ENCODE measurements around the gene ZNF580. TPM values are rescaled to one million over a fixed set of nuclear protein-coding genes. Genes with fewer than 3 reads are reported as not detected.

The ZNF580 gene
- total and polyA plus RNA-seq, 10 of the 15 experiments (the other 5 are each of a cell fraction or from before 2014, with no cell fraction given): 2.3 to 31.8 (median 10.0) TPM

DNA sequence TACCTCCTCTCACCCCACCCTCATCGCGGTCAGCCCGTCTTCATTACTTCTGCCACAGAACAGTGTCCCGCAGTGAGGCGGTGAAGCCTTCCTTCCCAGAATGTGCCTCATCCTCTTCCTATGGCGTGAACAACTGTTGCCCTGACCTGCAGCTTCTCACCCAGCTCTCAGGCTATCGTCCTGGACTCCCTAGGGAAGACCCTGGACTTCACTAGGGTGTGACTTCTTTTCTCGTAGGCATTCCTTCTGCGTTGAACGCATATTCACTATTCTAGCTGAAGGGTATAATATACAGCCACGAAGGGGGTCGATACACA, 34.4 kb upstream of the ZNF580 start (continued):
- no peak for TF ChIP-seq EP300 (IDR thresholded peaks at IDR 0.05; ENCODE audit: borderline replicate concordance in 1 of 2, control insufficient read depth in 1 of 2, low read depth in 2 of 2, low read length in 2 of 2)

DNA sequence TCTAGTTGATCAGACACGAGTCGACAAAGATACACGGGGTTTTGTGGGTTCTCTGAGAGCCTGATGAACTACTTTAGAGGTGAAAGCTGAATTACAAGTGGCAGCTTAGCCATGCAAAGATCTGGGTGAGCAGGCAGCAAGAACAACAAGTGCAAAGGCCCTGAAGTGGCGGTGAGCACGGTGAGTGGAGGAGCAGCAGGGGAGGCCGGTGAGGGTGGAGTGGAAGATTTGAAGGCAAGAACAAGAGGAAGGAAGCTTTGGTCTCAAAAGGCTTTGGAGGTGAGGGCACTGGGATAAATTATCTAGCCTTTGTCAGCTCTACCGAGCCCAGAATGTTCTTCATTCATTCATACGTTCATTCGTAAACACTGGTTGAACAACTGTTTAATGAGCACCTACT, 34.0 kb upstream of the ZNF580 start:
- no peaks in the 10 kb centered on the region for H3K27me3 ChIP-seq (replicated peaks in 1 of 2; ENCODE audit: control insufficient read depth in 2 of 2, insufficient read depth in 2 of 2, low read length in 1 of 2)
- H3K4me2 ChIP-seq (ENCODE audit: control insufficient read depth, insufficient read depth): peak overlapping the region; percentile 86
- peaks cover 30% of the 10 kb centered on the region for H3K79me2 ChIP-seq (ENCODE audit: control insufficient read depth, insufficient read depth, low read length)
- 62% methylated on average over 9 of the region's 9 CpGs for WGBS (ENCODE audit: insufficient coverage, insufficient replicate concordance, low lambda C conversion rate, missing lambda C conversion rate)
- H3K36me3 ChIP-seq (ENCODE audit: control insufficient read depth in 2 of 2, insufficient read depth in 2 of 2, low read length in 1 of 2): peaks cover 0 to 12% of the 10 kb centered on the region in 2 experiments
- no peak for ATAC-seq
- BruUV-seq (replicated peaks): TSS peak; percentile 51
- no peaks in the 10 kb centered on the region for H4K20me1 ChIP-seq (ENCODE audit: control insufficient read depth, insufficient read depth)
- DNase-seq (ENCODE audit: low read depth, low spot score): no peak
- peaks cover 2% of the 10 kb centered on the region; the same call in 1 of the 3 replicates for H3K9me3 ChIP-seq (replicated peaks; ENCODE audit: control insufficient read depth, insufficient read depth, low read length)
- TF ChIP-seq, protein P1, sequence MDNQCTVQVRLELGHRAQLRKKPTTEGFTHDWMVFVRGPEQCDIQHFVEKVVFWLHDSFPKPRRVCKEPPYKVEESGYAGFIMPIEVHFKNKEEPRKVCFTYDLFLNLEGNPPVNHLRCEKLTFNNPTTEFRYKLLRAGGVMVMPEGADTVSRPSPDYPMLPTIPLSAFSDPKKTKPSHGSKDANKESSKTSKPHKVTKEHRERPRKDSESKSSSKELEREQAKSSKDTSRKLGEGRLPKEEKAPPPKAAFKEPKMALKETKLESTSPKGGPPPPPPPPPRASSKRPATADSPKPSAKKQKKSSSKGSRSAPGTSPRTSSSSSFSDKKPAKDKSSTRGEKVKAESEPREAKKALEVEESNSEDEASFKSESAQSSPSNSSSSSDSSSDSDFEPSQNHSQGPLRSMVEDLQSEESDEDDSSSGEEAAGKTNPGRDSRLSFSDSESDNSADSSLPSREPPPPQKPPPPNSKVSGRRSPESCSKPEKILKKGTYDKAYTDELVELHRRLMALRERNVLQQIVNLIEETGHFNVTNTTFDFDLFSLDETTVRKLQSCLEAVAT (IDR thresholded peaks at IDR 0.05): peak; percentile 82
- no peak for TF ChIP-seq POLR2A (IDR thresholded peaks at IDR 0.05; ENCODE audit: low read depth, low read length)
- TF ChIP-seq, protein P2, sequence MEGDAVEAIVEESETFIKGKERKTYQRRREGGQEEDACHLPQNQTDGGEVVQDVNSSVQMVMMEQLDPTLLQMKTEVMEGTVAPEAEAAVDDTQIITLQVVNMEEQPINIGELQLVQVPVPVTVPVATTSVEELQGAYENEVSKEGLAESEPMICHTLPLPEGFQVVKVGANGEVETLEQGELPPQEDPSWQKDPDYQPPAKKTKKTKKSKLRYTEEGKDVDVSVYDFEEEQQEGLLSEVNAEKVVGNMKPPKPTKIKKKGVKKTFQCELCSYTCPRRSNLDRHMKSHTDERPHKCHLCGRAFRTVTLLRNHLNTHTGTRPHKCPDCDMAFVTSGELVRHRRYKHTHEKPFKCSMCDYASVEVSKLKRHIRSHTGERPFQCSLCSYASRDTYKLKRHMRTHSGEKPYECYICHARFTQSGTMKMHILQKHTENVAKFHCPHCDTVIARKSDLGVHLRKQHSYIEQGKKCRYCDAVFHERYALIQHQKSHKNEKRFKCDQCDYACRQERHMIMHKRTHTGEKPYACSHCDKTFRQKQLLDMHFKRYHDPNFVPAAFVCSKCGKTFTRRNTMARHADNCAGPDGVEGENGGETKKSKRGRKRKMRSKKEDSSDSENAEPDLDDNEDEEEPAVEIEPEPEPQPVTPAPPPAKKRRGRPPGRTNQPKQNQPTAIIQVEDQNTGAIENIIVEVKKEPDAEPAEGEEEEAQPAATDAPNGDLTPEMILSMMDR (IDR thresholded peaks at IDR 0.05 in 2 of 3, conservative IDR thresholded peaks at IDR 0.05 in 1 of 3; ENCODE audit: control insufficient read depth in 2 of 3, extremely low read depth in 1 of 3, insufficient read depth in 1 of 3, low read depth in 3 of 3, low read length in 3 of 3): no peak
- peaks cover 4% of the 10 kb centered on the region; the same call in 1 of the 2 replicates for H3K4me1 ChIP-seq (ENCODE audit: control insufficient read depth, insufficient read depth, low read length)
- RAD21 ChIA-PET (ENCODE audit: unreplicated experiment): interaction anchor here (0.7 to 3.3 kb wide), 9 partner anchors 18 to 327 kb away, joined by 3 to 29 read pairs (median 5); partner anchors contain the start of genes CCDC106, HSPBP1, ZNF628 and ZNF784
- in situ Hi-C loops (cut with MboI): no loop called here
- H3K4me3 ChIP-seq: peak overlapping the region; percentile 69
- H3K9ac ChIP-seq (ENCODE audit: control insufficient read depth, insufficient read depth, low read length): peak overlapping the region; percentile 77; the same call in 1 of the 2 replicates
- H3K27ac ChIP-seq (ENCODE audit: control insufficient read depth, insufficient read depth): 0 out of 2 replicates have a peak overlapping the region, but pooled peaks have one; percentile 90
- SMC1A ChIA-PET (ENCODE audit: uncharacterized antibody, unreplicated experiment): interaction anchor here (0.8 to 2.2 kb wide), 12 partner anchors 8 to 103 kb away, joined by 3 to 10 read pairs (median 6); partner anchors contain the start of gene ZNF784
- intact Hi-C loops (cut with micrococcal nuclease; ENCODE audit: unreplicated experiment): loop anchor here (1.0 kb wide), 1 partner anchor 90 kb away; no protein-coding TSS in a partner anchor
- CTCF ChIA-PET: interaction anchor here (0.6 to 4.6 kb wide), 21 partner anchors 12 to 267 kb away, joined by 3 to 76 read pairs (median 5); partner anchors contain the start of genes ISOC2, KMT5C, ZNF579 and ZNF784
- no peak overlapping the region for H2AFZ ChIP-seq (ENCODE audit: control insufficient read depth, low read depth, low read length)
- POLR2A ChIA-PET: interaction anchor here (0.6 to 2.4 kb wide), 13 partner anchors 18 to 199 kb away, joined by 3 to 21 read pairs (median 4); partner anchors contain the start of genes UBE2S, ZNF580, ZNF628 and ZNF784
- no peak for FAIRE-seq
